Fibroblast of skin of abdomen (primary cell): ENCODE results near the gene LDLRAD1.
"Not testable (repeated sequence)": the region's sequence is repeated elsewhere in the genome, so short reads cannot be mapped to it uniquely, and the experiment has no call there.

Source experiments
- DNase-seq: peaks from one replicate; pipeline ENCODE4 v3.0.0-alpha.2; 2013

Gene LDLRAD1

DNA sequence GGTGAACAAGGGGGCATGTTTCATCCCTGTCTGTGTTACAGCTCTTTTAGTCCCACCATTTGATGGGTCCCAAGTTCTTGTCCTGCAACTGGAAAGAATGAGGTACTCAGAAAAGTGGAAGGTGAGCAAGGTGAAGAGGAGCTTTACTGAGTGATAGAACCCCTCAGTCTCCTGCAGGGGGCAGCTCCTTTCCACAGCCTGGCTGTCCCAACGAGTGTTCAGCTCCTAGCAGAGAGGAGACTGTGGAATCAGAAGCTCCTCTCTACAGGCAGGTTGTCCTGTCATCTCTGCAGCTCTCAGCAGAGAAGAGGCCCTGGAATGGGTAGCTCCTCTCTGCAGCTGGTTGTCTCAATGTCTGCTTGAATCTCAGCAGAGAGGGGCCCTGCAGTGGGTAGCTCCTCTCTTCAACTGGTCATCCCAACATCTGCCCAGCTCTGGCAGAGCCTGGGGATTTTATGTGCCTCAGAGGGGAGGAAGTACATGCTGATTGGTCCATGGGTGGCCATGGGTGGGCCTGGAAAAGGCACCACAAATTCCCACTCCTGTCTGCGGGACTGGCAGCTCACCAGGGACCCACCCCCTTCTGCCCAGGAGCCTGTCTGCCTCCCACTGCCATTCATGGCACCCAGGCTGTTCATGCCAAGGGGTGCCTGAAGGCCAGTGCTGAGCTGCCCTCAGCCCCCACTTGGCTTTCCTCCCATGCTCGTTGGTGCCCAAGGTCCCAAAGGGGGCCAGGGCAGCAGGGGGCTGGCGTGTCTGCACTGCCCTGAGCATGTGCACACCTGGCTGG is 25.7 kb downstream of the LDLRAD1 start:
- no peak for DNase-seq

DNA sequence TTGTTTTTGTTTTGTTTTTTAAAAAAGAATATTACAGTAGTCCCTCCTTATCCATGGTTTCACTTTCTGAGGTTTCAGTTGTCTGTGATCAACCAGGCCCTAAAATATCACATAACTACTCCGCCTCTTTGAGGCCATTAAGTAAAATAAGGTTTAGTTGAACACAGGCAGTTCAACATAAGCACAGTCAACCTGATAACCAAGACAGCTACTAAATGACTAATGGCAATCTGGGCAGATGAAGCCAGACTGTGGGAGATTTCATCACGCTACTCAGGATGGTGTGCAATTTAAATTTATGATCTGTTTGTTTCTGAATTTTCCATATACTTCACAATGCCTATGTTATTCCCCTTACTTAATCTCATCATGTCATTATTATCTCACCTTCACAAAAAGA is 30.1 kb downstream of the LDLRAD1 start:
- peak; percentile 24 for DNase-seq

DNA sequence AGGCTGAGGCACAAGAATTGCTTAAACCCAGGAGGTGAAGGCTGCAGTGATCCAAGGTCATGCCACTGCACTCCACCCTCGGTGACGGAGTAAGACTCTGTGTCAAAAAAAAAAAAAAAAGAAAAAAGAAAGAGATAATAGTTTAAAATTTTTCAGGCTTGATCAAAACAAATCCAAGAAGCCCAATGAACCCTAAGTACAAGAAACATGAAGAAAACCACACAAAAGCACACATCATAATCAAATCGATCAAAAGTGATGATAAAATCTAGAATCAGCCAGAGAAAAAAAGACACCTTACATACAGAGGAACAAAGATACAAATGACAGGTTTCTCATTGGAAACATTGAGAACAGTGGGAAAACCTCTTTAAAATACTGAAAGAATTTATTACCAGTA is 31.5 kb downstream of the LDLRAD1 start:
- DNase-seq, result no peak

DNA sequence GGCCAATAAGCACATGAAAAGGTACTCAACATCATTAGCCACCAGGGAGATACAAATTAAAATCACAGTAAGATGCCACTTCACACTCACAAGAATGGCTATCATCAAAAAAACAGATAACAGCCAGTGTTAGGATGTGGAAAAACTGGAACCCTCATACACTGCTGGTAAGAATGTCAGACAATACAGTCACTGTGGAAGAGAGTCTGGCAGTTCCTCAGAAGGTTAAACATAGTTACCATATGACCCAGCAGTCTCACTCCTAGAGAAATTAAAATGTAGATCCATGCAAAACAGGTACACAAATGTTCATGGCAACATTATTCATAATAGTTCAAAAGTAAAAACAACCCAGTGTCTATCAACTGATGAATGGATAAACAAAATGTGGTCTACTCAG is 33.3 kb downstream of the LDLRAD1 start:
- no peak for DNase-seq

DNA sequence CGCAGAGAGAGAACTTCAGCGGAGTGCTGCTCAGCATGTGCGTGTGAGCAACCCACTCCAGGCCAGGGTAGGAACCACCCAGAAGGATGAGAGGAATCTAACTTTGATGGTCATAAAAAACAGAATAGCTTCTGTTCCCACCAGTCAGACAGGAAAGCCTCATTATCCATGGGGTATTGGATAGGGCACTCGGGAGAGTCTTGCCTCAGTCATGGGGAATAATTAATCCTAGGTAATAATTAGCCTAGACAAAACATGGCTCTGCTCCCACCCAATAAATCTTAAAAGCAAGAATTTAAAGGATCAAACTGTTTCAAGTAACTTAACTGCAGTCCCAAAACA is 35.3 kb downstream of the LDLRAD1 start:
- no peak for DNase-seq

DNA sequence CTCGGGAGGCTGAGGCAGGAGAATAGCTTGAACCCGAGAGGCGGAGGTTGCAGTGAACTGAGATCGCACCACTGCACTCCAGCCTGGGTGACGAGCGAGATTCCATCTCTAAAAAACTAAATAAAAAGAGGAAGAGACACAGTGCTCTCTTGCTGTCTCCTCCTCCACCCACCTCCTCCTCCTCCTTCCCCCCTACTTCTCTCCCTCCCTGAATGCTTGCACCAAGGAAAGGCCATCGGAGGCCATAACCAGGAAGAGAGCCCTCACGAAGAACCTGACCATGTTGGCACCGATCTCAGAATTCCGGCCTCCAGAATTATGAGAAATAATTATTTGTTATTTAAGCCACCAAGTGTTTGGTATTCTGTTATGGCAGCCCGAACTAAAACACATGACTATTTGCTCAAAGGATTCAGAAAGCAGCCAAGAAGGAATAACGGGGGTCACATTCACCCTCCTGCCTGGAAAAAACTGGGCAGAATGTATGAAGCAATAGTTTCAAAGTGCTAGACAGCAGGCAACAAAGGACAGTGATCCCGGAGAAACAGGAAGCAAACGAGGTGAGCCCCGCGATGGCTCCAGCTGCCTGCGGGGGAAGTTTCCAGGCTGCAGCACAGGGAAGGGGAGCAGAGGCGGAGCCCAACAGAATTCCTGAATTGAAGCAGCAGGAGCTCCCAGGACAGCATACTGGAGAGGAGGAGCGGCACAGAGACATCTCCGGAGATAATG is 35.8 kb downstream of the LDLRAD1 start:
- peak; percentile 59 for DNase-seq

DNA sequence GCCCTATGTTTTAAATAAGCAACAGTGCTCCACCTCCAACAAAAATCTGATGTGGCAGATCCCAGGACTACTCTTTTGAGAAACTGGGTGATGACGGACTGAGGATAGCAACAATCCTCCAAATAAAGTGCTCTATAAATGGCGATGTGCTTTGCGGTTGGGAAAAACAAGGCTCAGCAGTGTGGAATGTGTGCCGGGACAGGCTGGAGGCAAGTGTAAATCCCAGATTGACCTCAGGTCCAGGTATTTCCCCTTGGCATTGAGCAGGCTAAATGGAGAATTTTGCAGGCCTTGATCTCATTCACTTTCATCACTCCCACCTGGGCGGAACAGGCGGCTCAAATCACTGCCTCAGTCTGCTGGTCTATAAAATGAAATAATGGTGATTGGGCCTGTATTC is 36.8 kb downstream of the LDLRAD1 start:
- no peak for DNase-seq

DNA sequence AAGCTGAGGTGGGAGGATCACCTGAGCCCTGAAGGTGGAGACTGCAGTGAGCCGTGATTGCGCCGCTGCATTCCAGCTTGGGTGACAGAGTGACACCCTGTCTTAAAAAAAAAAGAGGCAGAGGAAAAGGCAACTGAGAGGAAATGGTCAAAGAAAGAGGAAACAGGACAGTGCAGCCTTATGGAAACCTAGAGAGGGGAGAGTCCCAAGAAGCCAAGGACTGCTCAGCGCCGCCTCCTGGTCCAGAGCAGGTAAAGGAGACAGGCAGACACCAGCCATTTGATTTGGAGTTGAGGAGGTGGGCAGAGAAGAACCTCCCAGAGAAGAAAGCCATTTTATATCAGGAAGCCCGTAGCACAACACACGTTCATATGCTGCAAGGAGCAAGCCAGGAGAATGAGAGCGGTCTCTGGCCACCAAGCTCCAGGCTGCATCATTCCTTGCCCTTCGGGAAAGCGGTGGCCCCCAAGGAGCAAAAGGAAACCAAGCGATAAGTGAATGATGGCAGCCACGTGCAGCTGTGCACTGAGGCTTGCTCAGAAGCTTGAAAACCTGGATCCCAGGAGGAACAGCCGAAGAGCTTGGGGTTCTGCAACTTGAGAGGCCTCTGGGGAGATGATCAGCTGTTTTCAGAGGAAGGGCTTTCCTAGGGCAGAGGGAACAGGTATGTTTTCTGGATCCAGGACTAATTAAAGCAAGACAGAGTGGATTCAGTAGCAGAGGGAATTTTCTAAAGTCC is 38.1 kb downstream of the LDLRAD1 start:
- DNase-seq, result no peak

DNA sequence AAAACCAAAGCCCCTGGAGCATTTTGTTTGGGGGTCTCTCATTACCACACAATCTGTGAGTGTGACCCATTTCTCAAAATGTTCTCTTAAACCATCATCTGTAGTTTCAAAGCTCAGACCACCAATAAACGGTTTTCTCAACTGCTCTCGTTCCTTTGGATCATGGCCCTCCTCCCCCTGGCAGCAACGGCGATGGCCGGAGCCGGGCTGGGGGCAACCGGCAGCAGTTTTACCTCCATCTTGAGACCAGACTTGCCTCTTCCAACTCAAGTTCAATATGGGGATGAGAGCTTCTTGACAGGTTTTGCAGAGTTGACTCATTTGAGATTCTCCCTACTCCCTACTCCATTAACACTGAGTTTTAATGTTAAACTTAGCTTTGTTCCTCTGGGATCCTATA is 42.1 kb downstream of the LDLRAD1 start:
- DNase-seq, result no peak

DNA sequence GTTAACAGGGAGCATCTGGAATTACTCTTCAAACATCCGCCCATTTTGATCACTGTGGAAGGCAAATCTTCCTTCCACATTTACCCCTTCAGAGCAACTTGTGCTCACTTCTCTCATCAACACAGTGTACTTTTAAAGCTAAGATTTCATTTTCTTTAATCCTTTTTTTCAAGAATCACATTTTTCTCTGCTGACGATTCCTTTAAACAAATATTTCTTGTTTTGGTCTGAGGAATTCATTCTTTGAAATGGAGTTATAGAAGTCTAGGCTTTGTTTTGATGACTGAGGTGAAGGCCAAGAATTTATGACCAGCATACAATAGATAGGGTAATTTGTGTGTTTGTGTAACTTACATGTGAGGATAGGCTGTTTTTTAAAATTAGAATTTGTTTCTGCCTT is 46.3 kb downstream of the LDLRAD1 start:
- no peak for DNase-seq

DNA sequence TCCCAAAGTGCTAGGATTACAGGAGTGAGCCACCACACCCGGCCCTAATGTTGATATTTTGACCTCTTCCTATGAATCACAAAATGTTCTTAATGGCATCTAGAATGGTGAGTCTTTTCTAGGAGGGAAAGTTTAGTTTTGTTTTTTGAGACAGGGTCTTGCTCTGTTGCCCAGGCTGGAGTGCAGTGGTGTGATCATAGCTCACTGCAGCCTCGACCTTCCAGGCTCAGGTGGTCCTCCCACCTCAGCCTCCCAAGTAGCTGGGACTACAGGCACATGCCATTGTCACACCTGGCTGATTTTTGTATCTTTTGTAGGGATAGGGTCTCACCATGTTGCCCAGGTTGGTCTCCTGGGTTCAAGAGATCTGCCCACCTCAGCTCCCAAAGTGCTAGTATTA is 48.7 kb downstream of the LDLRAD1 start:
- not testable (repeated sequence) for DNase-seq

DNA sequence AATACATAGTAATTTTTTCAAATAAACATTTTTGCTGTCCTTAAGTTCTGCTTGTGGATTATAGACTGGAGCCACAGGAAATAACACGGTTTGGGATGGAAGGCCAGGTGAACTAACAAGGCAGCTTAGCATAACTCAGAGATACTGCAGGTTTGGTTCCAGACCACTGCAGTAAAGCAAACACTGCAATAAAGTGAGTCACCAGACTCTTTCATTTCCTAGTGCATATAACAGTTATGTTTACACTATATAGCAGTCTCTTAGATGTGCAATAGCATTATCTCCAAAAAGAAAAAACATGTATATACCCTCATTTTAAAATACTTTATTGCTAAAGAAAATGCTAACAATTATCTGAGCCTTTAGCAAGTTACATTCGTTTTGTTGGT is 49.9 kb downstream of the LDLRAD1 start:
- DNase-seq, result no peak

DNA sequence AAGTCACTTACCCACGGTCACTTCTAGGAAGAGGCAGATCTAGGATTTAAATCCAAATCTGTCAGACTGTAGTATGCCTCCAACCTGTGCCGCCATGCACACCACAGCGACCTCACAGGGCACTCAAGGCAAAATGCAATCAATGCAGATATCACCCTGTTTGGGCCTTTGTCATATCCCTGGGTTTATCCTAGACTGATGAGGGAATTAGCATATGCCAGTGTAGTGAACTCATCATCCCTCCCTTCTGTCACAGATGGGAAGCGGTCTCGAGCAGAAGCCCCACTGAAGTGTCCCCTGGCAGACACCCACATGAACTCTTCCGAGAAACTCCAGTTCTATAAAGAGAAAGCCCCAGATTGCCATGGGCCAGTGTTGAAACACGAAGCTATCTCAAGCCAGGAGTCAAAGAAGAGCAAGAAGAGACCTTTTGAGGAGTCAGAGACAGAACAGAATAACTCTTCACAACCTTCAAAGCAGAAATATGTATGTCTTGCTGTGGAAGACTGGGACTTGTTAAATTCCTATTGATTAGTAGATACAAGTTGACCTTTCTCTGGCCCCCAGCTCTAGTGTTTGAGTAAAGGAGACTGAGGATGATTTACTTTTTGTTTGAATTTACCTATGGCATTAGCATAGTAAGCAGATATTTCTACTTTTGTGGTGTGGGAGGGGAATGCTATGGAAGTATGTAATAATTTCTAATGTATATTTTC is 50.4 kb downstream of the LDLRAD1 start:
- DNase-seq, result no peak

DNA sequence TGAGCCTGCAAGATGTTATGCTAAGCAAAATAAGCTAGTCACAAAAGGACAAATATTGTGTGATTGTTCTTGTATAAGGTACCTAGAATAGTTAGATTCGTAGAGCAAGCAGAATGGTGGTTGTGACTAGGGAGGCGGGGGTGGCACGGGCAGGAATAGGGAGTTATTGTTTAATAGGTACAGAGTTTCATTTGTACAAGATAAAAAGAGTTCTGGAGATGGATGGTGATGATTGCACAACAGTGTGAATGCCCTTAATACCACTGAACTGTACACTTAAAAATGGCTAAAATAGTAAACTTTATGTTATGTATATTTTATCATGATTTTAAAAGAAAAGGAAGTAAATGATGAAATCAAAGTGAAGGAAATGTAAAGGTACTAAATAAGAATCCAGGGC is 51.2 kb downstream of the LDLRAD1 start:
- DNase-seq, result no peak

DNA sequence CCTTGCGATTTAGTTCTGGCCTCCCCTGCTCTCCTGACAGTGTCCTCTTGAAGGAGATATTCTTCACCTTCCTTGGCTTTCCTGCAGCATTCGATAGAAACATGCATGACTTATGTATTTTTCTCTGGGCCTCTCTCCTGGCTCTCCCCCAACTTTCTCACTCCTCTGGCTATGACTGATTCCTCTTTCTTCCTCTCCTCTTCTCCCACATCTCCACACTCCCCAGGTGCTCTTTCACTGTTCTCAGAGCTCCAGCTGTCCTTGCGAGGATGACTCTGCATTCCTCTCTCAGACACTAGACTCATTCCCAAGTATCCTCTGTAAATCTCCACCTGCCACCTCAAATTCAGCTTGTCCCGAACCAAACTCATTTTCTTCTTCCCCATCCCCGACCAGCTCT is 53.9 kb downstream of the LDLRAD1 start:
- no peak for DNase-seq

DNA sequence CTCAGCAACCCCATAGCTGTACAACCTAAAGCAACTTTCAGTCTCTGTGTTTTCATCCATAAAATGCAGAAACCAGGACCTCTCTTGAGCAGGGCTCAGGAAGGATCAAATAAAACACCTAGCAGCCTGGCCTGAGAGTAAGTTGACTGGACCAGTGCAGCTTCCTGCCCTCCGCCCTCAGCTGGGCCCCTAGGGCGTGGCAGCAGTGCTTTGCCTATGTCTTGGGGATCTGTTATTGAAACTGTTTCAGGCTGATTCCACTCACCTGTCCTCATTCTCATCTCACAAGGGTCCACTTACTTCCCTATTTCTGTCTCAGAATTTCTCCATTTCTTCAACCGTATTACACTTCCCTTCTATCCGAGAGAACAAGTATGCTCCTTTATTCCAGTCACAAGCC is 54.5 kb downstream of the LDLRAD1 start:
- DNase-seq, result no peak

DNA sequence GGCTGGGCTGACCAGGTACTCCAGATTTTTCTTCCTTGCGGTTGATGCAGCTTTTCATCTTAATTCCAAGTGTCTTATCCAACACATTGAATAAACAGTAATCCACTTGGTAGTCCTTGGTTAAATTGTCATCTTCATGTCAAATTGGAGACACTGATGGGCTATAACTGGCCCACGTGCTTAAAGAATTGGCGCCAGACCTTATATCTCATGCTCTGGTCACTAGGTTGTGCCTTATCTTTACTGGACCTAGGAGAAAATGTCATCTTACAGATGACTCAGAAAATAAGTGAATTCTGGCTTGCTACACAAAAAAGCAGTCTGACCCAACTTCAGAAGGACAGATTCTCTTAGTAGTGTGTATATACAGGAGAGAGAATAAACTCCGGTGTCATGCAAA is 55.6 kb downstream of the LDLRAD1 start:
- DNase-seq, result no peak

DNA sequence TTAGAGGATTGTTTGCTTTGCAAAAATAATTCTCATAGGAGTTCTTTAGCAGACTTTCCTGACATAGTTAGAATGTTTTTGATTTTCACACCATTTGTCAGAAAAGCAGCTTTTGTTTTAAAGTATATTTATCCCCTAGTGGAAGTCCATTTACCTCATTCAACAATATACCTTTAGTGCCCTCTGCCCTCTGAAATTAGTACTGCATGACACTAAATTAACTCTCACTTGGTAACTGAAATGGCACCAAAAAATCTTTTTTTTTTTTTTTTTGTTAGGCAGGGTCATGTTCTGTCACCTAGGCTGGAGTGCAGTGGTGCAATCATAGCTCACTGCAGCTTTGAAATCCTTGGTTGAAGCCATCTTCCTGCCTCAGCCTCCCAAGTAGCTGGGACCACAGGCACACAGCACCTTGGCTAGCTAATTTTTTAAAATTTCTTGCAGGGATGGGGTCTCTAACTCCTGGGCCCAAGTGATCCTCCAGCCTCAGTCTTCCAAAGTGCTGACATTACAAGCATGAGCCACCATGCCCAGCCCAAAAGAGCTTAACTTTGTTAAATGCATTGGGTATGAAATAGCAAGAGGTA is 58.2 kb downstream of the LDLRAD1 start:
- no peak for DNase-seq
